OCI-LY3 (cell line): ENCODE data around the gene BCAP31.
A peak's percentile ranks its signal among the peaks of the same experiment; 100 is the strongest.

Source experiments
- H2AFZ ChIP-seq: fragments of 200-600, 300-600 bp; shearing (Covaris generic); 2 replicates; pipeline ENCODE4 v1.6.0; 2014; ENCODE audit warnings: antibody characterized with exemption, low read depth, low read length
- H3K27ac ChIP-seq: fragments of 200-600, 300-600 bp; sonication (generic); 2 replicates; pipeline ENCODE4 v1.5.1; 2014; ENCODE audit warnings: mild to moderate bottlenecking, low read length, moderate library complexity, mixed read lengths
- H3K27me3 ChIP-seq: fragments of 200-600, 300-600 bp; sonication (generic); 2 replicates; pipeline ENCODE4 v1.6.1; 2014; ENCODE audit warnings: low read depth, low read length, mixed read lengths
- H3K36me3 ChIP-seq: fragments of 200-600, 300-600 bp; sonication (generic); replicated peaks from 2 replicates; pipeline ENCODE3; 2014; ENCODE audit warnings: low read depth, low read length, mixed read lengths
- H3K4me1 ChIP-seq: fragments of 300-600, 200-600 bp; sonication (generic); 2 replicates; pipeline ENCODE4 v1.6.1; 2014; ENCODE audit warnings: low read length, mixed read lengths
- H3K4me2 ChIP-seq: fragments of 200-600, 300-600 bp; sonication (generic); 2 replicates; pipeline ENCODE4 v1.6.1; 2014; ENCODE audit warnings: low read length, mixed read lengths
- H3K4me3 ChIP-seq: fragments of 300-600, 200-600 bp; sonication (generic); 2 replicates; pipeline ENCODE4 v1.5.1; 2014; ENCODE audit warnings: antibody characterized with exemption, mild to moderate bottlenecking, low read length, moderate library complexity
- H3K79me2 ChIP-seq: fragments of 300-600, 200-600 bp; shearing (Covaris generic); 2 replicates; pipeline ENCODE4 v1.6.1; 2014; ENCODE audit warnings: mild to moderate bottlenecking, low read length, mixed read lengths
- H3K9ac ChIP-seq: fragments of 300-600, 200-600 bp; shearing (Covaris generic); 2 replicates; pipeline ENCODE4 v1.6.0; 2014; ENCODE audit warnings: mild to moderate bottlenecking, low read length, moderate library complexity
- H3K9me3 ChIP-seq: fragments of 200-600, 300-600 bp; shearing (Covaris generic); 2 replicates; pipeline ENCODE4 v1.6.1; 2014; ENCODE audit warnings: low read length, mixed read lengths; ENCODE audit not compliant: insufficient read depth
- H4K20me1 ChIP-seq: fragments of 200-600, 300-600 bp; sonication (generic); 2 replicates; pipeline ENCODE4 v1.6.1; 2016; ENCODE audit warnings: low read length, mixed read lengths; ENCODE audit not compliant: insufficient read depth
- EZH2phosphoT487 ChIP-seq: fragments of 200-600 bp; shearing (Covaris generic); IDR thresholded peaks from 2 replicates; pipeline ENCODE4 v1.6.1; 2018; ENCODE audit warnings: antibody characterized with exemption, mixed run types, low read depth
- TF ChIP-seq, protein P1 (sequence below): fragments of 200-600, 300-600 bp; sonication (generic); IDR thresholded peaks from 2 replicates; pipeline ENCODE4 v1.5.1; 2014; ENCODE audit warnings: antibody characterized with exemption, low read length, low read depth

The BCAP31 gene

GRCh38 chrX:153766871-153767673 is 42.9 kb upstream of the BCAP31 start:
- Histone ChIP-seq H4K20me1 (no peaks in the 10 kb centered on the region), H3K27ac (no peak overlapping the region), H3K4me1 (peaks cover 13% of the 10 kb centered on the region; the same call in 1 of the 2 replicates), H3K9ac (no peak overlapping the region), H3K4me2 (no peak overlapping the region), H3K79me2 (no peaks in the 10 kb centered on the region), H2AFZ (no peak overlapping the region), H3K27me3 (no peaks in the 10 kb centered on the region), H3K4me3 (no peak overlapping the region), H3K36me3 (no peaks in the 10 kb centered on the region), H3K9me3 (no peaks in the 10 kb centered on the region)
- TF ChIP-seq, protein P1, sequence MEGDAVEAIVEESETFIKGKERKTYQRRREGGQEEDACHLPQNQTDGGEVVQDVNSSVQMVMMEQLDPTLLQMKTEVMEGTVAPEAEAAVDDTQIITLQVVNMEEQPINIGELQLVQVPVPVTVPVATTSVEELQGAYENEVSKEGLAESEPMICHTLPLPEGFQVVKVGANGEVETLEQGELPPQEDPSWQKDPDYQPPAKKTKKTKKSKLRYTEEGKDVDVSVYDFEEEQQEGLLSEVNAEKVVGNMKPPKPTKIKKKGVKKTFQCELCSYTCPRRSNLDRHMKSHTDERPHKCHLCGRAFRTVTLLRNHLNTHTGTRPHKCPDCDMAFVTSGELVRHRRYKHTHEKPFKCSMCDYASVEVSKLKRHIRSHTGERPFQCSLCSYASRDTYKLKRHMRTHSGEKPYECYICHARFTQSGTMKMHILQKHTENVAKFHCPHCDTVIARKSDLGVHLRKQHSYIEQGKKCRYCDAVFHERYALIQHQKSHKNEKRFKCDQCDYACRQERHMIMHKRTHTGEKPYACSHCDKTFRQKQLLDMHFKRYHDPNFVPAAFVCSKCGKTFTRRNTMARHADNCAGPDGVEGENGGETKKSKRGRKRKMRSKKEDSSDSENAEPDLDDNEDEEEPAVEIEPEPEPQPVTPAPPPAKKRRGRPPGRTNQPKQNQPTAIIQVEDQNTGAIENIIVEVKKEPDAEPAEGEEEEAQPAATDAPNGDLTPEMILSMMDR, result no peak
- no peak for TF ChIP-seq EZH2phosphoT487

DNA sequence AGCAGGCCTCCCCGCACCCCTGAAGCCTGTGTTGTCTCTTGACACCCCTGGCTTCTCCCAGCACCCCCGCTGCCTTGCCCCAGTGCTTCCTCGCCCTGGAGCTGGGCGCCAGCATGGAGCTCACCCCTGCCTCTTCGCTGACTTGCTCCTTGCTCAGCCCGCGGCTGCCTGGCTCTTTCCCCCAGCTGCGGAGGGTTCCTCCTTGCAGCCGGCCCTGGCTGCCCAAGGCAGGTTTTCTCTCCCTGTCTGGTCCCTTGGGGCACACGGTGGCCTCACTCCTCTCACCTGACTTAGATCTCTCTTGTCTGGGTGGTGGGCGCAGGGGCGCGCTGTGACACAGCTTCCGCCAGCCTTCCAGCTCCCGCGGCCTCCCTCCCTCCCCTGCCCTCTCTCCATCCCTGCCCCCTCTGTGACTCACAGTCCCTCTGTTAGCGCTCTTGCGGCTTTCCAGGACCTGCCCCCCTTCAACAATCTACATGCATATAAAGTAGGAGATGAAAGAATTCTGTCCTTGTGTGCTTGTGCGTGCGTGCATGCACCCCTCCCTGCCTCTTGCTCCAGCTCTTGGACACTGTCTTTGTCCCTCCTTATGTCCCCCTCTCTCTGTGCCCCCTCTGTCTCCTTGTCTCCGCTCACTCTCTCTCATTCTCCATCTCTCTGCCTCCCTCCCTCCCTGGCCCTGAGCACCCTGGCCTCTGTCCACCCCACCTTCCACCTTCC is 42.1 kb upstream of the BCAP31 start:
- no peaks in the 10 kb centered on the region for H4K20me1 ChIP-seq
- peak overlapping the region; percentile 46 for H3K4me3 ChIP-seq
- H2AFZ ChIP-seq, result no peak overlapping the region
- TF ChIP-seq EZH2phosphoT487, result no peak
- TF ChIP-seq, protein P1, result no peak
- H3K79me2 ChIP-seq, result no peaks in the 10 kb centered on the region
- peak overlapping the region; percentile 56 for H3K4me2 ChIP-seq
- no peaks in the 10 kb centered on the region for H3K36me3 ChIP-seq
- no peaks in the 10 kb centered on the region for H3K9me3 ChIP-seq
- peak overlapping the region; percentile 30; the same call in 1 of the 2 replicates for H3K9ac ChIP-seq
- no peak overlapping the region for H3K27ac ChIP-seq
- no peaks in the 10 kb centered on the region for H3K27me3 ChIP-seq
- peaks cover 13% of the 10 kb centered on the region; the same call in 1 of the 2 replicates for H3K4me1 ChIP-seq

DNA sequence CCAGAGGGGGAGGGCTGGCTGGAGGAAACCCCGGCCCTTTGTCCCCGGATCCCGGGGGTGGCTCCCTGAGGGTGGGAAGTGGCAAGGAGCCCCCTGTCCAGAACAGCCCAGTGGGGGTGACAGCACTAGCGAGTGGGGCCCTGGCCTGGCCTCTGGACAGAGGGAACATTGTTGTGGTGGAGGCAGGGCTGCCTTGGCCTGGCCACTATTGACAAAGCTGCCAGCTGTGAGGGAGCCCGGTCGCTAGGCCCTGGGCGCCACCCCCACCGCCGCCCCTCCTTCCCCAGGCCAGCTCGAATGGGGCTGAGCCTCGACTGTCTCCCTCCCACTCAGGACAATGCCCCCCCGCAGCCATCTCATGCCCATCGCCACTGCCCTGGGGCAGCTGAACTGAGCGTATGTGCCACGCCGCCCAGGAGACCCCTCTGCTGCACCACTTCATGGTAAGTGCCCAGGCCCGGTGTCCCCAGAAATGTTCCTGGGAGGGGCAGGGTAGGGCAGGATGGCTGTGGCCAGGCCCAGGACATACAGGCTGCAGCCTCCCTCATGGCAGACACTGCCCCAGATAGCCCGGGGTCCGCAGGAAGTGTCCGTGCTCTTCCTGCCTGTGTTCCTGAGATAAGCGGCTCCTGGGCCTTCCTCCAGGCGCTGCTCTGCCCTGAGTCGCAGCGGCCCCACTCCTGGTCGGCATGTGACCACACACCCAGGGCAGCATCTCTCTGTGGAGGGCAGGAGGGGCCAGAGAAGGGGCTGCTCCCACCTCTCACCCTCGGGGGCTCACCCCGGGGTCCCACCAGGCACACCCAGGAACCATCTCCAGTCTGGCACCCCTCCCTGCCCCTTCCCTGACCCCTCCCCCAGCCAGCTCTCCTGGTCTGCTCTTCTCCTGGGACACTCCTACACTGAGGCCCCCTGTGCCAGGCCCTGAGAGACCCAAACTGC is 41.2 kb upstream of the BCAP31 start:
- no peak for TF ChIP-seq EZH2phosphoT487
- TF ChIP-seq, protein P1, result no peak
- no peak overlapping the region for H2AFZ ChIP-seq
- peaks cover 13% of the 10 kb centered on the region; the same call in 1 of the 2 replicates for H3K4me1 ChIP-seq
- H3K4me2 ChIP-seq, result peak overlapping the region; percentile 56; the same call in 1 of the 2 replicates
- H3K79me2 ChIP-seq, result no peaks in the 10 kb centered on the region
- no peaks in the 10 kb centered on the region for H3K36me3 ChIP-seq
- peak overlapping the region; percentile 46 for H3K4me3 ChIP-seq
- H3K9me3 ChIP-seq, result no peaks in the 10 kb centered on the region
- H3K27ac ChIP-seq, result no peak overlapping the region
- H3K27me3 ChIP-seq, result no peaks in the 10 kb centered on the region
- H3K9ac ChIP-seq, result peak overlapping the region; percentile 30; the same call in 1 of the 2 replicates
- no peaks in the 10 kb centered on the region for H4K20me1 ChIP-seq
